H9 (cell line): ENCODE measurements around the gene EPB41L5. TPM values are rescaled to one million over a fixed set of nuclear protein-coding genes. Genes with fewer than 3 reads are reported as not detected.
A peak's percentile ranks its signal among the peaks of the same experiment; 100 is the strongest.

Source experiments
- DNase-seq: peaks from one replicate; pipeline ENCODE4 v3.0.0-alpha.2; 2017
- H2AFZ ChIP-seq: one replicate; pipeline ENCODE4 v1.6.1; 2013; ENCODE audit warnings: mild to moderate bottlenecking, low read length, control low read depth, moderate library complexity
- H2AK5ac ChIP-seq: 2 replicates; pipeline ENCODE4 v1.6.1; 2013; ENCODE audit warnings: low read length, control low read depth, mixed read lengths; ENCODE audit not compliant: insufficient read length
- H2BK120ac ChIP-seq: one replicate; pipeline ENCODE4 v1.6.1; 2013; ENCODE audit warnings: low read depth, mild to moderate bottlenecking, low read length, control low read depth, inconsistent platforms; ENCODE audit not compliant: poor library complexity, severe bottlenecking
- H2BK12ac ChIP-seq: 2 replicates; pipeline ENCODE4 v1.6.1; 2013; ENCODE audit warnings: low read length, control low read depth, mixed read lengths, low read depth; ENCODE audit not compliant: insufficient read length
- H2BK15ac ChIP-seq: 2 replicates; pipeline ENCODE4 v1.6.1; 2013; ENCODE audit warnings: low read depth, low read length, control low read depth
- H2BK20ac ChIP-seq: one replicate; pipeline ENCODE4 v1.6.1; 2013; ENCODE audit warnings: low read depth, mild to moderate bottlenecking, low read length, control low read depth, inconsistent platforms; ENCODE audit not compliant: poor library complexity, severe bottlenecking
- H2BK5ac ChIP-seq: 2 replicates; pipeline ENCODE4 v1.6.1; 2013; ENCODE audit warnings: low read length, control low read depth, mixed read lengths; ENCODE audit not compliant: insufficient read length
- H3K14ac ChIP-seq: 2 replicates; pipeline ENCODE4 v1.6.1; 2013; ENCODE audit warnings: low read length, control low read depth; ENCODE audit not compliant: insufficient read depth
- H3K18ac ChIP-seq: 2 replicates; pipeline ENCODE4 v1.6.1; 2013; ENCODE audit warnings: low read depth, mild to moderate bottlenecking, mixed read lengths, low read length, control low read depth; ENCODE audit not compliant: insufficient read length
- H3K23ac ChIP-seq: 2 replicates; pipeline ENCODE4 v1.6.1; 2013; ENCODE audit warnings: low read length, control low read depth, mixed read lengths, low read depth; ENCODE audit not compliant: insufficient read length
- H3K23me2 ChIP-seq: 2 replicates; pipeline ENCODE4 v1.6.1; 2013; ENCODE audit warnings: low read depth, mild to moderate bottlenecking, mixed read lengths, low read length, control low read depth; ENCODE audit not compliant: insufficient read length, poor library complexity, severe bottlenecking
- H3K27ac ChIP-seq: 2 replicates; pipeline ENCODE4 v1.5.1; 2013; ENCODE audit warnings: low read length, control low read depth, mixed read lengths, low read depth; ENCODE audit not compliant: insufficient read length
- H3K27me3 ChIP-seq: 2 replicates; pipeline ENCODE4 v1.6.1; 2013; ENCODE audit warnings: low read length, control low read depth, inconsistent platforms; ENCODE audit not compliant: insufficient read depth
- H3K4ac ChIP-seq: 2 replicates; pipeline ENCODE4 v1.6.1; 2013; ENCODE audit warnings: low read depth, mild to moderate bottlenecking, control low read depth, inconsistent platforms, low read length, moderate library complexity
- H3K4me1 ChIP-seq: 2 replicates; pipeline ENCODE4 v1.6.1; 2013; ENCODE audit warnings: low read length, control low read depth, inconsistent platforms; ENCODE audit not compliant: insufficient read depth
- H3K4me2 ChIP-seq: 2 replicates; pipeline ENCODE4 v1.6.1; 2013; ENCODE audit warnings: low read length, control low read depth, mixed read lengths; ENCODE audit not compliant: insufficient read length, insufficient read depth
- H3K56ac ChIP-seq: 2 replicates; pipeline ENCODE4 v1.6.1; 2013; ENCODE audit warnings: low read depth, mild to moderate bottlenecking, mixed read lengths, low read length, control low read depth; ENCODE audit not compliant: insufficient read length
- H3K79me1 ChIP-seq: 2 replicates; pipeline ENCODE4 v1.6.1; 2013; ENCODE audit warnings: low read depth, mild to moderate bottlenecking, moderate library complexity, low read length, control low read depth, inconsistent platforms; ENCODE audit not compliant: insufficient read depth, poor library complexity, severe bottlenecking
- H3K79me2 ChIP-seq: 2 replicates; pipeline ENCODE4 v1.6.1; 2013; ENCODE audit warnings: low read length, control low read depth, inconsistent platforms; ENCODE audit not compliant: insufficient read depth
- H3K9ac ChIP-seq: 2 replicates; pipeline ENCODE4 v1.6.1; 2013; ENCODE audit warnings: low read length, control low read depth, mixed read lengths; ENCODE audit not compliant: insufficient read length; ENCODE audit errors: extremely low read depth
- H3K9me3 ChIP-seq: one replicate; pipeline ENCODE4 v1.6.1; 2013; ENCODE audit warnings: low read depth, low read length, inconsistent platforms; ENCODE audit not compliant: control insufficient read depth
- H3T11ph ChIP-seq: one replicate; pipeline ENCODE4 v1.6.1; 2013; ENCODE audit warnings: mild to moderate bottlenecking, low read length, control low read depth, inconsistent platforms
- H4K20me1 ChIP-seq: one replicate; pipeline ENCODE4 v1.6.1; 2013; ENCODE audit not compliant: control insufficient read depth, insufficient read length, insufficient read depth
- H4K5ac ChIP-seq: 2 replicates; pipeline ENCODE4 v1.6.1; 2013; ENCODE audit warnings: low read depth, mild to moderate bottlenecking, mixed read lengths, low read length, control low read depth; ENCODE audit not compliant: insufficient read length
- H4K8ac ChIP-seq: replicated peaks from 2 replicates; pipeline ENCODE4 v1.6.1; 2013; ENCODE audit warnings: low read length, control low read depth, mixed read lengths, low read depth; ENCODE audit not compliant: insufficient read length
- H4K91ac ChIP-seq: 2 replicates; pipeline ENCODE4 v1.6.1; 2013; ENCODE audit warnings: low read depth, mild to moderate bottlenecking, moderate library complexity, mixed read lengths, low read length, control low read depth; ENCODE audit not compliant: insufficient read length
- H3K27ac Mint-ChIP-seq, 3 experiments: 2 replicates in 2 of 3; 3 replicates in 1 of 3; pipeline ENCODE4 v1.8.0; 2020 to 2021; ENCODE audit warnings: mixed read lengths in 3 of 3, mild to moderate bottlenecking in 1 of 3, moderate library complexity in 1 of 3
- H3K27me3 Mint-ChIP-seq: 2 replicates; pipeline ENCODE4 v1.8.0; 2021; ENCODE audit warnings: low read depth, mild to moderate bottlenecking, moderate library complexity, mixed read lengths
- H3K36me3 Mint-ChIP-seq, 3 experiments: 2 replicates in 2 of 3; 3 replicates in 1 of 3; pipeline ENCODE4 v1.8.0; 2020 to 2021; ENCODE audit warnings: low read depth in 3 of 3, mixed read lengths in 3 of 3; ENCODE audit not compliant: insufficient read depth in 1 of 3
- H3K4me1 Mint-ChIP-seq, 2 experiments: 2 replicates each; pipeline ENCODE4 v1.8.0; 2020; ENCODE audit warnings: mixed read lengths in 2 of 2
- H3K4me3 Mint-ChIP-seq, 2 experiments: 2 replicates in 1 of 2; 3 replicates in 1 of 2; pipeline ENCODE4 v1.8.0; 2020 to 2021; ENCODE audit warnings: mild to moderate bottlenecking in 2 of 2, mixed read lengths in 2 of 2, moderate library complexity in 1 of 2
- H3K9me3 Mint-ChIP-seq, 2 experiments: 2 replicates in 1 of 2; 3 replicates in 1 of 2; pipeline ENCODE4 v1.8.0; 2020; ENCODE audit warnings: mild to moderate bottlenecking in 2 of 2, mixed read lengths in 2 of 2, moderate library complexity in 1 of 2
- CTCF ChIP-seq: fragments of 200-600 bp; sonication (generic); conservative IDR thresholded peaks from 3 replicates; pipeline ENCODE4 v1.8.0; 2021; ENCODE audit warnings: antibody characterized with exemption, mild to moderate bottlenecking
- WGBS: extraction: QIAGEN DNeasy Blood & Tissue Kit; methylation state at CpG from one replicate; pipeline ENCODE4 v1.1.7; 2013; ENCODE audit warnings: missing lambda C conversion rate, low lambda C conversion rate, mixed read lengths; ENCODE audit not compliant: insufficient read length; ENCODE audit errors: extremely low coverage; 5-methylcytosine and 5-hydroxymethylcytosine counted together
- total RNA-seq: library from RNA; stranded (reverse); gene quantifications from 2 replicates; pipeline ENCODE4 v1.2.1, GENCODE V29; 2021

EPB41L5 gene
- total RNA-seq, 1 experiment from 2014 or later = 40.4 TPM

GRCh38 chr2:120026890-120027289 lies 14.0 kb downstream of the EPB41L5 start:
- no peak overlapping the region for H2BK15ac ChIP-seq
- peaks cover 5% of the 10 kb centered on the region; the same call in 1 of the 2 replicates for H3K4me1 ChIP-seq
- no peak overlapping the region for H2AFZ ChIP-seq
- Mint-ChIP-seq H3K36me3 (peaks cover 44 to 65% (median 52%) of the 10 kb centered on the region in 3 experiments), H3K27ac (no peak overlapping the region), H3K27me3 (no peaks in the 10 kb centered on the region), H3K4me3 (no peak overlapping the region), H3K4me1 (peaks cover 11 to 22% of the 10 kb centered on the region in 2 experiments), H3K9me3 (peaks cover 31 to 39% of the 10 kb centered on the region in 2 experiments)
- DNase-seq = no peak
- H2BK12ac ChIP-seq = no peak overlapping the region
- no peaks in the 10 kb centered on the region for H3K9me3 ChIP-seq
- peaks cover 2% of the 10 kb centered on the region for H3K79me1 ChIP-seq
- H4K5ac ChIP-seq = no peak overlapping the region
- no peak overlapping the region for H3T11ph ChIP-seq
- no peak overlapping the region for H3K18ac ChIP-seq
- no peak overlapping the region for H3K4me2 ChIP-seq
- no CpG with 5 or more reads among the region's 2 CpGs for WGBS
- no peak overlapping the region for H2BK20ac ChIP-seq
- TF ChIP-seq CTCF = peak; percentile 59; the same call in 2 of the 3 replicates
- no peak overlapping the region for H4K8ac ChIP-seq
- H2BK120ac ChIP-seq = no peak overlapping the region
- H2BK5ac ChIP-seq = no peak overlapping the region
- H4K20me1 ChIP-seq = no peaks in the 10 kb centered on the region
- H2AK5ac ChIP-seq = no peak overlapping the region
- H3K14ac ChIP-seq = no peak overlapping the region
- H4K91ac ChIP-seq = no peak overlapping the region
- H3K9ac ChIP-seq = no peak overlapping the region
- H3K23me2 ChIP-seq = no peaks in the 10 kb centered on the region
- H3K79me2 ChIP-seq = peaks cover 1% of the 10 kb centered on the region; the same call in 1 of the 2 replicates
- H3K23ac ChIP-seq = no peak overlapping the region
- H3K4ac ChIP-seq = no peak overlapping the region
- no peak overlapping the region for H3K56ac ChIP-seq
- H3K27me3 ChIP-seq = no peaks in the 10 kb centered on the region
- H3K27ac ChIP-seq = no peak overlapping the region
